HG03571 (cell line): Measurements from ENCODE around the gene CTSO.

Experiments
- ATAC-seq: cut with Tn5 transposase; IDR thresholded peaks from one replicate; pipeline ENCODE4 v1.9.1; 2021; ENCODE audit not compliant: unreplicated experiment

CTSO gene

GRCh38 chr4:155953151-155954117, at the start of gene CTSO:
CTSO (minus strand) TSS chr4:155953866; CDS start chr4:155953847, 19 bp downstream.
- peak; percentile 94 for ATAC-seq

- ATAC-seq, result no peak
Measured at GRCh38 chr4:156000491-156000890, 46.8 kb upstream of the CTSO start.

DNA sequence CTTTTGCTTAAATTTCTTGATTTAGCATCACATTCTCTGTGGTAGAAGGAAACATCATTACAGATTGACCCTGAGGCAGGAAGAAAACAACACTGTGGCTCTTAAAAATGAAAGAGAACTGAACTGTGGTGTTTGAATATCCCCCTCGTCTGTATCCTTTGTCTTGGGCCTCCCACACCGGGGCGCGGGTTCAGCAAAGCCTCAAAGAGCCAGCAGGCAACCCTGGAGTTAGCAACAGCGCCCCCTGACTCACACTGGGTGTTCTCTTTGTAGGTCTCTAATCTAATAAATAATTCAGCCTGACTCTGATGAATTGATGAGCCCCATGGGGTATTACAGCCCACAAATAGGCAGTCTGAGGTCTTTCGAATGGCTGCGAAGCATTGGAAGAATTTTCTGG, 46.1 kb upstream of the CTSO start:
- no peak for ATAC-seq

GRCh38 chr4:155995069-155995468, 41.4 kb upstream of the CTSO start:
- no peak for ATAC-seq

DNA sequence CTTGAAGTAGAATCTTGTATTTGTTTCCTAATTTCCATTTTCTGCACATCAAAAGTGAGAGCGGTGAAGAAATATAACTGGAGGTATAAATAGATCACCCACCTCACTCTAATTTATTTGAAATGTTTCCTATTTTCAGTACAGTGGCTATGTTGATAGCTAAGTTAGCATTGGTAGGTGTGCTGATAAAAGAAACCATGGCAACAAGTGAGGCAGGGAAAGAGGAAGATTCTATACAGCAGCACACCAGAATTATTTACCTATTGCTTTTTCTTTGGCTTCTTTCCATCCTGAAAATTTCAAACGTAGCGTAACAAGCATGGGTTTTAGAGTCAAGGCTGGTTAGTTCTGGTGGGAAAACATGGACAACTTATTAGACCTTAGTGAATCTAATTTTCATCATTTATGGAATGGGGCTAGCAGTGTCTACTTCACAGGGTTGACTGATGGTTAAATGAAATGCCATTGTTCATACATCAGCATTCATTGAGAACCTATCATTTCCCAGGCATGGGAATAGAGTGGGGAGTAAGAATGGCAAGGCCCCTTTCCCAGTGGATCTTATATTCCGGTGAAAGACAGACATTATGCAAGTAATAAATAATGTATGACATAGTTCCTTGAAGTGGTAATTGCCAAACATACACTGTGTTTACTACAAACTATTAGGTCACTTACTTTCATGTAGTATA, 30.6 kb upstream of the CTSO start:
- ATAC-seq, result no peak

- no peak for ATAC-seq
Measured at GRCh38 chr4:155982736-155983385, 29.2 kb upstream of the CTSO start.

GRCh38 chr4:155978810-155979209, 25.1 kb upstream of the CTSO start:
- no peak for ATAC-seq

- no peak for ATAC-seq
Measured at GRCh38 chr4:155975511-155975910, 21.8 kb upstream of the CTSO start.

GRCh38 chr4:155974996-155975395, 21.3 kb upstream of the CTSO start:
- ATAC-seq, result no peak

DNA sequence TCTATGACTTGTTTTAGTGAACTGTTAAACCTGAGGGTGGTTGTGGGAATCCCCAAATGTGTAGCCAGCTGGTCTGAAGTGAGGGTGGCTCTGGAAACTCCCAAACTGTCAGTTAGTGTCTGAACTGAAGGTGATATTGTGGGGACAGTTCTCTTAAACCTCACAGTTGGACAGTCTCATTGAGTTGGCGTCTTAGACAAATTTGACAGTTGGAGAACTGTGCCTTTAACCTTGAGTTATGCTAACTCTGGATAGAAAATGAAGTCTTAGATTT, 20.7 kb upstream of the CTSO start:
- peak; percentile 95 for ATAC-seq

DNA sequence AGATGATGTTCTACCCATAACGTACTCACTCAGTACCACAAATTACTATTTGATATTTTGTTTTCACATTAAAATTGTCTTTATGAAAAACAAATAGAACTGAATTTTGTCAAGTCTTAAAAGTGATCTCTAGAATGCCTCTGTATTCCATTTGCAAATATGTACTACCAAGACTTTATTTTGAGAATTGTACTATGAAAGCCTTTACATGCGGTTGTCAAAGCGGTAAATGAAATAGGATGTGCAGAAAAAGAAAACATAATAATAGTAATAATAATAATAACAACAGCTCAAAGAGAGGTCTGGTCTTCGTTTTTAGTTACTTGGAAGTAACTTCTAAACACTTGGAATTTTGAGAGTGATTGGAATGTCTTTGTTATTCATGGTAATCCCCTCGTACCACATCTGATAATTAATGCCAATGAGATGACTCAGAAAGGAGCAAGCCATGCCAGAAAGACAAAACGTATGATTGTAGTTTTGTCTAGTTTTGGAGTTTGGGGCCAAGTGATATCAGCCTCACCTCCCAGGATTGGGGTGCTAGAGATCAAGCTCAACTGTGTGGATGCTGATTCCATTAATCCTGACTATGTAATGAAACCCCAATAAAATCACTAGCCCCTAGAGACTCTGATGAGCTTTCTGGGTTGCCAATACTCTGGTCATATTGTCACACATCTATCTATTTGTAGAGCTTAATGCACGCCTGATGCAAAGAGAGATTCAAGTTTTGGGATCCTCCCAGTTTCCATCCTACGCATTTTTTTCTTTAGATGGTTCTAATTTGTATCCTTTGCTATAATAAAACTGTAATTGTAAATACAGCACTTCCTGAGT, 20.2 kb upstream of the CTSO start:
- ATAC-seq, result peak; percentile 22

- ATAC-seq, result peak; percentile 43
Measured at GRCh38 chr4:155972098-155972497, 18.4 kb upstream of the CTSO start.

GRCh38 chr4:155966731-155967395, 13.2 kb upstream of the CTSO start:
- ATAC-seq, result no peak

GRCh38 chr4:155966171-155966570, 12.5 kb upstream of the CTSO start:
- ATAC-seq, result no peak

- ATAC-seq, result no peak
Measured at GRCh38 chr4:155964016-155964891, 10.6 kb upstream of the CTSO start.

- ATAC-seq, result no peak
Measured at GRCh38 chr4:155962767-155963166, 9.1 kb upstream of the CTSO start.

GRCh38 chr4:155961575-155961974, 7.9 kb upstream of the CTSO start:
- ATAC-seq, result no peak

DNA sequence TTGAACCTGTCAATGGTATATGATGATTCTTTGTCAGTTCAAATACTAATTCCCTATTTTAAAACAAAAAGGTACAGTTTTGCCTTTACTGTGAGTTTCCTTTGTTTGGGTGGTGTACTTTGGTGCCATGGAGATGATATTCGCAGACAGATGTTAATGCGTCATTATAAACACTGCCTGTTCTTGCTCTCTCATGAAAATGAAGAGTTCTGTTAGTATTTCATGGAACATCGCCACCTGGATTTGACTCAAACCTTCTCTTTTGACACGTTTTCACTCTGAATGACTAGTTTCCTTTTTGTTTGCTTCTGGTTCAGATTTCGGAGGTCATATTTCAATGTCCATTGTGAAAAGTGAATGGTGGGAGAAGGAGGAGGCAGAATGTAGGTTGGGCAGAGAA, 6.9 kb upstream of the CTSO start:
- ATAC-seq, result no peak

- ATAC-seq, result no peak
Measured at GRCh38 chr4:155959417-155959816, 5.8 kb upstream of the CTSO start.
